T follicular helper cell (primary cell): ENCODE results near the gene CTU2.

ENCODE experiments used
- DNase-seq: peaks from one replicate; pipeline ENCODE4 v3.0.0-alpha.2; 2020; ENCODE audit warnings: low read depth

CTU2 gene

GRCh38 chr16:88697116-88697830 is 9.0 kb upstream of the CTU2 start:
- no peak for DNase-seq

DNA sequence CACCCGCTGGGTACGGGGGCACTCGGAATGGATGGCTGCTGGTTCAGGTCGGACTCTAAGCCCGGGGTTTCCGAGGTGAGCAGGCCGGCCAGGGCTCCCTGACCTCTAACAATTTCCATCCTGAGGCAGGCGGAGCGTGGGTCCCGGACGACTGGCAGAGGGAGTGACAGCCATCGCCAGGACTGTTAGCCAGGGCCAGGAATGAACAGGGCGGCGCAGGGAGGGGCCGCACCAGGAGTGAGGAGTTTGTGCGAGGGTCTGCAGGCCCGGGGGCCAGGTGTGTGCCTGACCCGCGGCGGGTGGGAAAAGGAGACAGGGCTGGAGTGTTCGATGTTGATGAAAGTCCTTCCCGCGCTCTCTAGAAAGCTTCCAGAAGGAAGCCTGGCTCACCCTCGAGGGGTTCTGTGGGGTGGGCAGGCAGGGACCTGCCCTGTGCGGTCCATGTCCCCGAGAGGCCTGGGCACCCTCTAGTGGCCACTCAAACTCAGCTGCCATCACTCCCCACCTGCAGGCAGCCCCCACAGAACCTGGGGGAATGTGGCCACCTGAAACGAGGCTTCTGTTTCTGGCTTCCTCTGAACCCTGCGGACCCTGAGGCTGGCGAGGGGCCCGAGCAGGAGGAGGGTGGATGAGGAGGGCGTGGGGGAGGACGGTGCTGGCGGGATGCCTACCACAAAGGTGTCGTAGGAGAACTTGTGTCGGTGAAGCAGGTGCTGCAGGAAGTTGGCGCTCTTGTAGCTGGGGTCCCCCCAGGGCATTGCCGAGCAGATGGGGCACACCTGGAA is 8.3 kb upstream of the CTU2 start:
- no peak for DNase-seq

- no peak for DNase-seq
Observed at GRCh38 chr16:88698646-88699045, 7.7 kb upstream of the CTU2 start.

- no peak for DNase-seq
Observed at GRCh38 chr16:88699180-88699579, 7.1 kb upstream of the CTU2 start.

DNA sequence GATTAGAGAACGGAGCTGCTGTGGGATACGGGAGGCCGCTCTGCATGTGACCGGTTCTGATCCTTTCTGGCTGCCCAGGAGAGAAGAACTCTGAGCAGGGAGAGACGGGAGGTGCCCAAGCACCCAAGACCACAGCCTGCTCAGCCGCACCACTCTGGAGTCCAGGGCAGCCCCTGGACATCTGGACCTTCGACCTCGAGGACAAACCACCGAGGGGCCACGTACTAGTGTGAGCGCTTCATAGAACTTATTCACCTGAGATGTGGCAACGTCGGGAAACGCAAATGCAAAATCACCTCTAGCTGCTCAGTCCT is 6.0 kb upstream of the CTU2 start:
- DNase-seq, result no peak

GRCh38 chr16:88700636-88701482 is 5.4 kb upstream of the CTU2 start:
- DNase-seq, result peak; percentile 95

GRCh38 chr16:88701581-88702370 is 4.5 kb upstream of the CTU2 start:
- no peak for DNase-seq

DNA sequence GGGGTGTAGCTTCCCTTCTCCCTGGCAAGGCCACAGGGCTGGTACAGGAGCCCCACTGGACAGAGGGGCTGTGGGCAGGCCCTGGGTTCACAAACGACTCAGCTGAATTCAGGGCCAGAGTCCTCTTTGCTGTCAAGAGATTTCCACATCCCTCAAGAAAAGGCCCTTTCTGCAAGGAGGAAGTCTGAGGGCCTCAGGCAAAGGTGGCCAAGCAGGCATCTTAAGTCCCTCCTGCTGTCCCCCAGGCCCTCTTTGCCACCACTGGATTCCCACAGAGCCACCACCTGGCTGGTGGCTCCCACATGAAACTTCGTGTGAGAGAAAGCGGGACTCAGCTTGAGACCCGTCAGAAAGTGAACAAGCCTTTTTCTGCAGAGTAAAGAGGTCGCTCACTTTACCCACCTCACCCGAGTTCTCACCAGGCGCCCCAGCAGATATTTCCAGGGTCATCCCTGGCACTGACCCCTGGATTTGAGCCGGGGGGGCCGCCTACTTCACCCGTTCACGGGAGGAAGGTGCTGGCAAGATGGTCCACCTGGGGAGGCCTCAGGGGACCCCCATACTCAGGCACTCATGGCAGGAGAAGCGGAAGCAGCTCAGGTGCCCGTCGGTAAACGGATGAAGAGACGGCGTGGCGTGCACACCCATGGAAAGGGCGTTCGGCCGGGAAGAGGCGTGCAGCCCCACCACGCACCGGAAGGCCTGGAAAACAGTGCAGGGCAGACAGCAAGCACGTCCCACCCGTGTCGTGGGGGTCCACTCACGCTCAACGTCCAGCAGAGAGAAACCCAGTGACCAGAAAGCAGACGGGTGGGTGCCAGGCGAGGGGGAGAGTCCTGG is 3.7 kb upstream of the CTU2 start:
- DNase-seq, result no peak

- DNase-seq, result peak; percentile 42
Observed at GRCh38 chr16:88703486-88704309, 2.6 kb upstream of the CTU2 start.

DNA sequence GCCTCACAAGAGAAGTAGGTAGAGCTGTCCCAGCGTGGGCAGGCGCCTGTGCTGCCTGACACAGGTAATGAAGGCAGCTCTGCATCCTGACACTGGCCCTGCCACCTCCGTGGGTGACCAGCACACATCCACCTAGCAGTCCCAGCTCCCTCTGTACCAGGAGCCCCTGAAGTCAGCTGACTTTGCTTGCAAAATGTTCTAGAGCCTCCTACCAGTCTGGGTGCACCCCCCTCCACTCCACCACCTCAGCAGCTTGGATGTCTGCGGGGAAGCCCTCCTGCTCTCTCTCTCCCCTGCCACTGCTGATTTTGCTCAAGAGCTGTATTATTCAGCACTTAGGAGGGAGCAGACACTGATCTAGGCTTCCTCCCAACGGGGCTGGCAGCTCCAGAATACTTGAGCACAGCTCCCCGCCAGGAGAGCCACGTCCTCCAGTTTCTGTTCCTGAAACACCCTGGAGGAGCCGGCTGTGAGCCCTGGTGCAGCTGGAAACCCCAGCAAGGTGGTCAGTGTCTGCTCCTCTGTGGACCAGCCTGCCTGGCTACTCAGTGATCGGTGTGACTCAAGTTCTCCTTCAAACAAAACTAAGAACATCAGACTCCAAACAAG is 1.1 kb upstream of the CTU2 start:
- peak; percentile 42 for DNase-seq

DNA sequence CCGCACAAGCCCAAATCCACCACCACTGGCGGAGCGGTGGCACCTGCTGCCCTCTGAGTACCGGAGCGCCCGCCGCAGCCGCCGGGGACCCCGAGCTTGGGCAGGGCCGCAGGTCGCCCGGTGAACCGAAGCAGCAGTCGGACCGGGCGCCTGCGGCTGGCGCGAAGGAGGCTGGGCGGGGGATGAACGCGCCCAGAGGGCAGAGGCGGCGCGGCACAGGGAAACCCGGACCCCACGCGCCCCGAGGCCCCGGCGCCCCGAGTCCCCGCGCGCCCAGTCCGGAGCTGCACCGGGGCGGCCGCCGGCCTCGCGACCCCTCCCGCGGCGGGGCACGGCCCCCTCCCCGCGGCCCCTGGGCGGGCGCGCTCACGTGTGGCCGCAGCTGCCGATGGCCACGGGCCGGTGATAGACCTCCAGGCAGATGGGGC is 488 bp upstream of the CTU2 start:
- DNase-seq, result no peak

DNA sequence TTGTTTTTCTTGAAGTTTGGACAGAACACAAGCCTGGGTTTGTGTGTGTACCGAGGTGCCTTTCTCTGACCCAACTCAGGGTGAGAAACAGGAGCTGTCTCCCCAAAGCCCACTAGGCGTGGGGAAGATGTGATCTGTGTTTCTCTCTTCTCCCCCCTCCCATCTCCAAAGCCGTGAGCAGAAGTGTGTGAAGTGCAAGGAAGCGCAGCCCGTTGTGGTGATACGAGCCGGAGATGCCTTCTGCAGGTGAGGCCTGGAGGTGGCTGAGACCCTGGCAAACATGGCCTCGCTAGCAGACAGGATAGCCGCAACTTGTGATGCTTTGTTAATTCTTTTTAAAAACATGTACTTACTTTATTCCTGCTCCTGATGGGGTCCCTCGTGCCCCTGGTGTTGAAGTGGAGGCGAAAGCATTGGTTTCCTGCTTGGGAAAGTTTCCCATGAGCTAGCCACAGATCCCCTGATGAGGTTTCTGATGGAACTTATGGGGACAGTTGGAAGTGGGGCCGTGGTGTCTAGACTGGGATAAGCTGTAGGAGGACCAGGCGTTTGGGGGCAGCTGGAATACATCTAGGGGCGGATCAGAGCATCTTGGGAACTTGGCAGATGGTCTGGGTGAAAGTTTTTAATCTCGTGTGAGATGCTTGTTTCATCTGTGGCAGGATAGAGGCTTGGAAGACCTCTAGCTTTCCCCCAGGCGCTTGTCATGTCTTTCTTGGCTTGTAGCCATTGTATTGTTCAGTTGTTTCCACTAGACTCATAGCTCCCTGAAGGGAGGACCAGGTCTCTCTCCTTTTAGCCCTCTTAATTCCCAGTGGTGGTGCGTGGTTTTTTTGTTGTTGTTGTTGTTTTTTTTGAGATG is 893 bp downstream of the CTU2 start:
- DNase-seq, result no peak

- no peak for DNase-seq
Observed at GRCh38 chr16:88710556-88710955, 4.3 kb downstream of the CTU2 start.

GRCh38 chr16:88711750-88712340 is 5.5 kb downstream of the CTU2 start:
- no peak for DNase-seq

DNA sequence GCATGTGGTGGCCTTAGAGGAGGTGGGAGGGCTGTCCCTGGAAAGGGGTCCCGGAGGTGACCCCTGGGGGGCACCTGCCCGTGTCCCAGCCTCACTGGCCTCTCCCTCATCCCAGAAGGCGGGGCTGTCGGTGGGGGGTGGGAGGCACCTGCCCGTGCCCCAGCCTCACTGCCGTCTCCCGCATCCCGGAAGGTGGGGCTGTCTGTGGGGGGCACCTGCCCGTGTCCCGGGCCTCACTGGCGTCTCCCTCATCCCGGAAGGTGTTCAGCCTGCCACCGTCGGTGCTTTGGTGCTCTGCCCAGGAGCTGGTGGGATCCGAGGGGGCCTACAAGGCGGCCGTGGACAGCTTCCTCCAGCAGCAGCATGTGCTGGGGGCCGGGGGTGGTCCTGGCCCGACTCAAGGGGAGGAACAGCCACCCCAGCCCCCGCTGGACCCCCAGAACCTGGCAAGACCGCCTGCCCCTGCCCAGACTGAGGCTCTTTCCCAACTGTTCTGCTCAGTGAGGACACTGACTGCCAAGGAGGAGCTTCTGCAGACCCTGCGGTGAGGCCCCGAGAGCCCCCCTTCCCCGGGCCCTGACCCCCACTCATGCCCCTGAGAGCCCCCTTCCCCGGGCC is 6.2 kb downstream of the CTU2 start:
- no peak for DNase-seq

DNA sequence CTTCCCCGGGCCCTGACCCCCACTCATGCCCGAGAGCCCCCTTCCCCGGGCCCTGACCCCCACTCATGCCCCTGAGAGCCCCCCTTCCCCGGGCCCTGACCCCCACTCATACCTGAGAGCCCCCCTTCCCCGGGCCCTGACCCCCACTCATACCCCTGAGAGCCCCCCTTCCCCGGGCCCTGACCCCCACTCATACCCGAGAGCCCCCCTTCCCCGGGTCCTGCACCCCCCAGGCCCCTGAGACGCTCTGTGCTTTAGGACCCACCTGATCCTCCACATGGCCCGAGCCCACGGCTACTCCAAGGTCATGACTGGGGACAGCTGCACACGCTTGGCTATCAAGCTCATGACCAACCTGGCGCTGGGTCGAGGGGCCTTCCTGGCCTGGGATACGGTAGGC is 6.8 kb downstream of the CTU2 start:
- DNase-seq, result no peak

- DNase-seq, result no peak
Observed at GRCh38 chr16:88713568-88714419, 7.5 kb downstream of the CTU2 start.
